Natural killer cell (primary cell): Measurements from ENCODE around the gene SH3PXD2B. TPM values are rescaled to one million over a fixed set of nuclear protein-coding genes. Genes with fewer than 3 reads are reported as not detected.

ENCODE experiments used
- ATAC-seq, 3 donors: fragments of 150-1000 bp in 2 of 3; fragments of 200-7000 bp in 1 of 3; cut with Tn5 transposase; 1 replicate in 1 of 3; 2 replicates in 2 of 3; pipeline ENCODE4 v1.10.0; 2021; ENCODE audit warnings: mild to moderate bottlenecking in 2 of 3, moderate library complexity in 2 of 3
- DNase-seq, 2 donors: peaks; one replicate each; pipeline versions ENCODE4 v3.0.0 to v3.0.0-alpha.2; 2013 to 2021; ENCODE audit warnings: mixed read lengths in 1 of 2
- H3K27ac ChIP-seq: one replicate; pipeline ENCODE4 v1.5.1; 2013; ENCODE audit warnings: mild to moderate bottlenecking, low read length
- H3K27me3 ChIP-seq: one replicate; pipeline ENCODE4 v1.6.1; 2013; ENCODE audit warnings: low read length; ENCODE audit not compliant: control insufficient read depth, insufficient read depth
- H3K36me3 ChIP-seq: one replicate; pipeline ENCODE4 v1.6.1; 2013; ENCODE audit warnings: low read length; ENCODE audit not compliant: control insufficient read depth, insufficient read depth
- H3K4me1 ChIP-seq: one replicate; pipeline ENCODE4 v1.6.1; 2013; ENCODE audit warnings: low read length; ENCODE audit not compliant: control insufficient read depth, insufficient read depth
- H3K4me3 ChIP-seq: one replicate; pipeline ENCODE4 v1.5.1; 2013; ENCODE audit warnings: low read length
- H3K9me3 ChIP-seq: one replicate; pipeline ENCODE4 v1.6.1; 2013; ENCODE audit warnings: low read length; ENCODE audit not compliant: control insufficient read depth, insufficient read depth
- H3K27ac Mint-ChIP-seq, 2 donors: one replicate each; pipeline ENCODE4 v1.8.0; 2022; ENCODE audit warnings: mild to moderate bottlenecking in 2 of 2, mixed read lengths in 2 of 2, moderate library complexity in 1 of 2
- H3K27me3 Mint-ChIP-seq, 2 donors: one replicate each; pipeline ENCODE4 v1.8.0; 2022; ENCODE audit warnings: low read depth in 2 of 2, mixed read lengths in 2 of 2
- H3K36me3 Mint-ChIP-seq: one replicate; pipeline ENCODE4 v1.8.0; 2022; ENCODE audit warnings: mixed read lengths
- H3K4me1 Mint-ChIP-seq, 2 donors: one replicate each; pipeline ENCODE4 v1.8.0; 2022; ENCODE audit warnings: mixed read lengths in 2 of 2
- H3K4me3 Mint-ChIP-seq: one replicate; pipeline ENCODE4 v1.8.0; 2022; ENCODE audit warnings: mild to moderate bottlenecking, moderate library complexity, mixed read lengths
- H3K9me3 Mint-ChIP-seq, 2 donors: one replicate each; pipeline ENCODE4 v1.8.0; 2022; ENCODE audit warnings: mixed read lengths in 2 of 2
- WGBS: methylation state at CpG from one replicate; pipeline ENCODE4 v1.1.7; 2013; ENCODE audit warnings: missing lambda C conversion rate; ENCODE audit not compliant: insufficient coverage; 5-methylcytosine and 5-hydroxymethylcytosine counted together
- intact Hi-C: fragments of 100-400 bp; cut with micrococcal nuclease; formaldehyde crosslinking; loops from one replicate; pipeline ENCODE4 v1.14.2; 2022
- total RNA-seq, 4 donors: library from RNA; stranded (reverse); fragments of 120-200 nt in 1 of 4; gene quantifications; one replicate each; pipeline versions ENCODE4 v1.2.3 to v1.2.4, GENCODE V29; 2013 to 2022
- TF ChIP-seq, protein P1 (sequence below): fragments of 200-600 bp; IDR thresholded peaks from one replicate; pipeline ENCODE4 v1.8.0; 2022; ENCODE audit warnings: antibody characterized with exemption

SH3PXD2B gene
- total RNA-seq, 3 donors from 2014 or later (not counting 1 experiment from before 2014, with no cell fraction given): 0.25 to 0.35 TPM; not detected in 1

- no peaks in the 10 kb centered on the region for H3K4me1 ChIP-seq
- Mint-ChIP-seq H3K4me1 (no peaks in the 10 kb centered on the region), H3K27me3 (peaks cover 0 to 10% of the 10 kb centered on the region in 2 donors), H3K9me3 (no peaks in the 10 kb centered on the region), H3K36me3 (no peaks in the 10 kb centered on the region), H3K4me3 (no peak overlapping the region), H3K27ac (no peak overlapping the region)
- WGBS: 83% methylated on average over 4 of the region's 4 CpGs
- DNase-seq: no peak
- ATAC-seq: no peak
- H3K4me3 ChIP-seq: no peak overlapping the region
- intact Hi-C loops: no loop called here
- H3K9me3 ChIP-seq: no peaks in the 10 kb centered on the region
- no peak overlapping the region for H3K27ac ChIP-seq
- no peaks in the 10 kb centered on the region for H3K27me3 ChIP-seq
- H3K36me3 ChIP-seq: no peaks in the 10 kb centered on the region
- TF ChIP-seq, protein P1, sequence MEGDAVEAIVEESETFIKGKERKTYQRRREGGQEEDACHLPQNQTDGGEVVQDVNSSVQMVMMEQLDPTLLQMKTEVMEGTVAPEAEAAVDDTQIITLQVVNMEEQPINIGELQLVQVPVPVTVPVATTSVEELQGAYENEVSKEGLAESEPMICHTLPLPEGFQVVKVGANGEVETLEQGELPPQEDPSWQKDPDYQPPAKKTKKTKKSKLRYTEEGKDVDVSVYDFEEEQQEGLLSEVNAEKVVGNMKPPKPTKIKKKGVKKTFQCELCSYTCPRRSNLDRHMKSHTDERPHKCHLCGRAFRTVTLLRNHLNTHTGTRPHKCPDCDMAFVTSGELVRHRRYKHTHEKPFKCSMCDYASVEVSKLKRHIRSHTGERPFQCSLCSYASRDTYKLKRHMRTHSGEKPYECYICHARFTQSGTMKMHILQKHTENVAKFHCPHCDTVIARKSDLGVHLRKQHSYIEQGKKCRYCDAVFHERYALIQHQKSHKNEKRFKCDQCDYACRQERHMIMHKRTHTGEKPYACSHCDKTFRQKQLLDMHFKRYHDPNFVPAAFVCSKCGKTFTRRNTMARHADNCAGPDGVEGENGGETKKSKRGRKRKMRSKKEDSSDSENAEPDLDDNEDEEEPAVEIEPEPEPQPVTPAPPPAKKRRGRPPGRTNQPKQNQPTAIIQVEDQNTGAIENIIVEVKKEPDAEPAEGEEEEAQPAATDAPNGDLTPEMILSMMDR: no peak
These were observed 23.1 kb upstream of the SH3PXD2B start for GRCh38 chr5:172477466-172477865.

GRCh38 chr5:172474293-172474692, 20.0 kb upstream of the SH3PXD2B start:
- H3K27ac ChIP-seq: no peak overlapping the region
- 85% methylated on average over 7 of the region's 7 CpGs for WGBS
- intact Hi-C loops: no loop called here
- H3K9me3 ChIP-seq: no peaks in the 10 kb centered on the region
- ATAC-seq (no peak), DNase-seq (no peak)
- H3K27ac Mint-ChIP-seq: no peak overlapping the region
- peaks cover 7 to 17% of the 10 kb centered on the region in 2 donors for H3K27me3 Mint-ChIP-seq
- H3K27me3 ChIP-seq: no peaks in the 10 kb centered on the region
- TF ChIP-seq, protein P1: no peak
- H3K4me3 ChIP-seq: no peak overlapping the region
- H3K9me3 Mint-ChIP-seq: no peaks in the 10 kb centered on the region
- no peak overlapping the region for H3K4me3 Mint-ChIP-seq
- H3K36me3 ChIP-seq: no peaks in the 10 kb centered on the region
- no peaks in the 10 kb centered on the region for H3K36me3 Mint-ChIP-seq
- no peaks in the 10 kb centered on the region for H3K4me1 Mint-ChIP-seq
- no peaks in the 10 kb centered on the region for H3K4me1 ChIP-seq

- H3K4me3 Mint-ChIP-seq: no peak overlapping the region
- intact Hi-C loops: no loop called here
- DNase-seq (no peak), ATAC-seq (no peak)
- H3K27me3 Mint-ChIP-seq: peaks cover 13 to 24% of the 10 kb centered on the region in 2 donors
- H3K27ac ChIP-seq: no peak overlapping the region
- no peak overlapping the region for H3K27ac Mint-ChIP-seq
- no peaks in the 10 kb centered on the region for H3K9me3 ChIP-seq
- WGBS: 93% methylated on average over 5 of the region's 5 CpGs
- H3K36me3 ChIP-seq: no peaks in the 10 kb centered on the region
- H3K4me1 Mint-ChIP-seq: no peaks in the 10 kb centered on the region
- H3K4me1 ChIP-seq: no peaks in the 10 kb centered on the region
- no peaks in the 10 kb centered on the region for H3K36me3 Mint-ChIP-seq
- no peak overlapping the region for H3K4me3 ChIP-seq
- TF ChIP-seq, protein P1: no peak
- no peaks in the 10 kb centered on the region for H3K27me3 ChIP-seq
- no peaks in the 10 kb centered on the region for H3K9me3 Mint-ChIP-seq
These were observed 19.1 kb upstream of the SH3PXD2B start for GRCh38 chr5:172473427-172473826.

DNA sequence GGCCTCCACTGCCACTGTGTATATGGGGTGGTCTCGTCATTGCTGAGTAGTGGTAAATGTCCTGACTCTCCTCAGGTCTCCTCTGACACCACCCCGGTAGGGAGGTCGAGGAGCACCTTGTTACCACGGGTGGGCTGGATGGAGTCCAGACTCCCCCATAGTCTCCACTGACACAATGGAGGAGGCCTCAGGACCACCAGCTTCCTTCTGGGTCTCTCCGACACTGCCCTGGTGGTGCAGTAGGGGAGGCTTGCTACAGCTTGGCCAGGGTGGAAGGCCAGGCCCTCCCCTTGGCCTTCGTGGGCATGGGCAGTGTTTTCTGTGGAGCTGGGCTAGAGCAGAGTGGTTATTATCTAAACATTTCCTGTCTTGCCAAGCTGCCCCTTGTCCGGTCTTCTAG, 15.4 kb upstream of the SH3PXD2B start:
- Histone ChIP-seq H3K4me1 (no peaks in the 10 kb centered on the region), H3K4me3 (no peak overlapping the region), H3K27me3 (no peaks in the 10 kb centered on the region), H3K36me3 (no peaks in the 10 kb centered on the region), H3K9me3 (no peaks in the 10 kb centered on the region), H3K27ac (no peak overlapping the region)
- Mint-ChIP-seq H3K4me1 (no peaks in the 10 kb centered on the region), H3K9me3 (no peaks in the 10 kb centered on the region), H3K4me3 (no peak overlapping the region), H3K27me3 (peaks cover 21 to 32% of the 10 kb centered on the region in 2 donors), H3K36me3 (no peaks in the 10 kb centered on the region), H3K27ac (no peak overlapping the region)
- intact Hi-C loops: no loop called here
- ATAC-seq (no peak), DNase-seq (no peak)
- TF ChIP-seq, protein P1: no peak
- WGBS: 85% methylated on average over 7 of the region's 7 CpGs
